GM23338 (cell line): ENCODE results near the gene PPP5C. TPM values are rescaled to one million over a fixed set of nuclear protein-coding genes. Genes with fewer than 3 reads are reported as not detected.

ENCODE experiments used
- ATAC-seq: fragments of 200-7000 bp; cut with Tn5 transposase; 3 replicates; pipeline ENCODE4 v1.9.1; 2020
- DNase-seq: peaks from one replicate; pipeline ENCODE4 v3.0.0-alpha.2; 2015; ENCODE audit warnings: low spot score
- H2AFZ ChIP-seq: fragments of 200-600 bp; sonication (generic); 2 replicates; pipeline ENCODE4 v1.8.0; 2016; ENCODE audit warnings: antibody characterized with exemption, mild to moderate bottlenecking, moderate library complexity
- H3F3A ChIP-seq: fragments of 200-600 bp; sonication (generic); replicated peaks from 2 replicates; pipeline ENCODE4 v1.8.0; 2017; ENCODE audit warnings: antibody characterized with exemption, mixed run types, low read depth
- H3K27ac ChIP-seq: fragments of 200-600 bp; sonication (generic); 2 replicates; pipeline ENCODE4 v1.6.1; 2016; ENCODE audit warnings: low read depth
- H3K27me3 ChIP-seq: fragments of 200-600 bp; sonication (generic); 2 replicates; pipeline ENCODE4 v1.8.0; 2016; ENCODE audit warnings: mild to moderate bottlenecking, mixed run types, moderate library complexity; ENCODE audit not compliant: insufficient read depth
- H3K36me3 ChIP-seq: fragments of 200-600 bp; sonication (generic); 2 replicates; pipeline ENCODE4 v1.8.0; 2016; ENCODE audit warnings: mild to moderate bottlenecking; ENCODE audit not compliant: insufficient read depth
- H3K4me1 ChIP-seq: fragments of 200-600 bp; sonication (generic); 2 replicates; pipeline ENCODE4 v1.8.0; 2016; ENCODE audit warnings: mild to moderate bottlenecking, moderate library complexity; ENCODE audit not compliant: insufficient read depth
- H3K4me2 ChIP-seq: fragments of 200-600 bp; sonication (generic); 2 replicates; pipeline ENCODE4 v1.7.1; 2017; ENCODE audit warnings: mixed run types
- H3K4me3 ChIP-seq: fragments of 200-600 bp; sonication (generic); 2 replicates; pipeline ENCODE4 v1.6.1; 2016; ENCODE audit warnings: mixed run types
- H3K79me2 ChIP-seq: fragments of 200-600 bp; sonication (generic); replicated peaks from 2 replicates; pipeline ENCODE4 v1.8.0; 2017; ENCODE audit warnings: mild to moderate bottlenecking; ENCODE audit not compliant: insufficient read depth
- H3K9me2 ChIP-seq: fragments of 200-600 bp; sonication (generic); 2 replicates; pipeline ENCODE4 v1.8.0; 2017; ENCODE audit not compliant: insufficient read depth
- H4K20me1 ChIP-seq: fragments of 200-600 bp; sonication (generic); replicated peaks from 2 replicates; pipeline ENCODE4 v1.8.0; 2017; ENCODE audit warnings: mild to moderate bottlenecking; ENCODE audit not compliant: insufficient read depth
- H3K27ac Mint-ChIP-seq: 2 replicates; pipeline ENCODE4 v1.8.0; 2020; ENCODE audit warnings: inconsistent platforms, mild to moderate bottlenecking, moderate library complexity, mixed read lengths
- H3K27me3 Mint-ChIP-seq: 3 replicates; pipeline ENCODE4 v1.8.0; 2022; ENCODE audit warnings: low read depth, mild to moderate bottlenecking, moderate library complexity, mixed read lengths, inconsistent platforms; ENCODE audit not compliant: insufficient read depth, poor library complexity
- H3K36me3 Mint-ChIP-seq: 3 replicates; pipeline ENCODE4 v1.8.0; 2021; ENCODE audit warnings: low read depth, mild to moderate bottlenecking, inconsistent platforms, moderate library complexity, mixed read lengths
- H3K4me1 Mint-ChIP-seq: 3 replicates; pipeline ENCODE4 v1.8.0; 2020; ENCODE audit warnings: mild to moderate bottlenecking, inconsistent platforms, mixed read lengths
- H3K4me3 Mint-ChIP-seq: 3 replicates; pipeline ENCODE4 v1.8.0; 2021; ENCODE audit warnings: moderate library complexity, mild to moderate bottlenecking, inconsistent platforms, mixed read lengths
- H3K9me3 Mint-ChIP-seq: 3 replicates; pipeline ENCODE4 v1.8.0; 2020; ENCODE audit warnings: moderate library complexity, mild to moderate bottlenecking, inconsistent platforms, mixed read lengths
- CREB1 ChIP-seq: fragments of 250-450 bp; sonication (Bioruptor Pico); IDR thresholded peaks from 2 replicates; pipeline ENCODE4 v1.5.0; 2020; ENCODE audit warnings: low read depth, mild to moderate bottlenecking, moderate library complexity
- EZH2 ChIP-seq: fragments of 200-600 bp; sonication (generic); IDR thresholded peaks from one replicate; pipeline ENCODE4 v1.8.0; 2017; ENCODE audit warnings: antibody characterized with exemption, mild to moderate bottlenecking, low read depth; ENCODE audit not compliant: unreplicated experiment
- EZH2phosphoT487 ChIP-seq: fragments of 200-600 bp; sonication (generic); IDR thresholded peaks from one replicate; pipeline ENCODE4 v1.8.1; 2018; ENCODE audit warnings: antibody characterized with exemption; ENCODE audit not compliant: unreplicated experiment
- JUNB ChIP-seq: IDR thresholded peaks from one replicate; pipeline ENCODE4 v1.6.1; 2016; ENCODE audit warnings: antibody characterized with exemption; ENCODE audit not compliant: unreplicated experiment
- NANOG ChIP-seq: IDR thresholded peaks from 2 replicates; pipeline ENCODE4 v1.6.1; 2016; ENCODE audit warnings: antibody characterized with exemption, borderline replicate concordance
- POLR2AphosphoS5 ChIP-seq: IDR thresholded peaks from 2 replicates; pipeline ENCODE4 v1.6.1; 2016; ENCODE audit warnings: antibody characterized with exemption, low read depth
- STAT1 ChIP-seq: IDR thresholded peaks from one replicate; pipeline ENCODE4 v1.6.1; 2016; ENCODE audit warnings: antibody characterized with exemption; ENCODE audit not compliant: unreplicated experiment
- ZNF114 ChIP-seq: fragments of 250-450 bp; sonication (Bioruptor Pico); IDR thresholded peaks from 2 replicates; pipeline ENCODE4 v1.5.0; 2020; ENCODE audit warnings: mild to moderate bottlenecking, moderate library complexity
- polyA plus RNA-seq: library from polyadenylated mRNA; unstranded; fragments of >200 nt; fragmentation: Nextera tagmentation; extraction: Ambion mirVana; gene quantifications from 2 replicates; pipeline ENCODE4 v1.2.1, GENCODE V29; 2016
- total RNA-seq: library from RNA; depleted of rRNA; stranded (reverse); fragments of >200 nt; shearing (Covaris generic); gene quantifications from 2 replicates; pipeline ENCODE4 v1.2.3, GENCODE V29; 2014
- TF ChIP-seq, protein P1 (sequence below), 2 experiments: fragments of 200-600 bp in 1 of 2; sonication (generic) in 1 of 2; conservative IDR thresholded peaks; 2 replicates each; pipeline versions ENCODE4 v1.5.1 to v1.6.1; 2016 to 2017; ENCODE audit warnings: antibody characterized with exemption in 2 of 2, low read depth in 2 of 2, mild to moderate bottlenecking in 2 of 2, moderate library complexity in 1 of 2
- TF ChIP-seq, protein P2 (sequence below): IDR thresholded peaks from 2 replicates; pipeline ENCODE4 v1.6.1; 2016; ENCODE audit warnings: antibody characterized with exemption
- TF ChIP-seq, protein P3 (sequence below): IDR thresholded peaks from one replicate; pipeline ENCODE4 v1.6.1; 2018; ENCODE audit warnings: antibody characterized with exemption; ENCODE audit not compliant: unreplicated experiment
- TF ChIP-seq, protein P4 (sequence below): fragments of 250-450 bp; sonication (Bioruptor Pico); IDR thresholded peaks from 2 replicates; pipeline ENCODE4 v1.5.0; 2020; ENCODE audit warnings: mild to moderate bottlenecking, moderate library complexity

The PPP5C gene
- total and polyA plus RNA-seq, 2 experiments from 2014 or later = 51.6 to 123 TPM

DNA sequence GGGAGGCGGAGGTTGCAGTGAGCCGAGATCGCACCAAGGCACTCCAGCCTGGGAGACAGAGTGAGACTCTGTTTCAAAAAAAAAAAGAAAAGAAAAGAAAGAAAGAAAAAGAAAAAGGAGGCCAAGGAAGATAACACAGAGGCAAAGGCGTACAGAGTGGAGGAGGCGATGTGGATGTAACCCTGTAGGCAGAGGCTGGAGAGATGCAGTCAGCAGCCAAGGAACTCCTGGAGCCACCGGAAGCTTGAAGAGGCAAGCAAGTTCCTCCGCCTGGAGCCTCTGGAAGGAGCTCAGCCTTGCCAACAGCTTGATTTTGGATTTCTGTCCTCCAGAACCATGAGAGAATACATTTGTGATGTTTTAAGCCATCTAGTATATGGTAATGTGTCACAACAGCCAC lies 73.2 kb downstream of the PPP5C start:
- H3F3A ChIP-seq = peaks cover 17% of the 10 kb centered on the region
- no peaks in the 10 kb centered on the region for H4K20me1 ChIP-seq
- H3K79me2 ChIP-seq = no peaks in the 10 kb centered on the region
- ATAC-seq (no peak), DNase-seq (no peak)
- no peaks in the 10 kb centered on the region for H3K9me2 ChIP-seq
- no peaks in the 10 kb centered on the region for H3K36me3 ChIP-seq
- H2AFZ ChIP-seq = peak overlapping the region; percentile 10; the same call in 1 of the 2 replicates
- no peak overlapping the region for H3K27ac Mint-ChIP-seq
- H3K4me2 ChIP-seq = no peak overlapping the region
- H3K4me1 ChIP-seq = peaks cover 16% of the 10 kb centered on the region
- H3K27ac ChIP-seq = no peak overlapping the region
- TF ChIP-seq JUNB = no peak
- TF ChIP-seq, protein P1, sequence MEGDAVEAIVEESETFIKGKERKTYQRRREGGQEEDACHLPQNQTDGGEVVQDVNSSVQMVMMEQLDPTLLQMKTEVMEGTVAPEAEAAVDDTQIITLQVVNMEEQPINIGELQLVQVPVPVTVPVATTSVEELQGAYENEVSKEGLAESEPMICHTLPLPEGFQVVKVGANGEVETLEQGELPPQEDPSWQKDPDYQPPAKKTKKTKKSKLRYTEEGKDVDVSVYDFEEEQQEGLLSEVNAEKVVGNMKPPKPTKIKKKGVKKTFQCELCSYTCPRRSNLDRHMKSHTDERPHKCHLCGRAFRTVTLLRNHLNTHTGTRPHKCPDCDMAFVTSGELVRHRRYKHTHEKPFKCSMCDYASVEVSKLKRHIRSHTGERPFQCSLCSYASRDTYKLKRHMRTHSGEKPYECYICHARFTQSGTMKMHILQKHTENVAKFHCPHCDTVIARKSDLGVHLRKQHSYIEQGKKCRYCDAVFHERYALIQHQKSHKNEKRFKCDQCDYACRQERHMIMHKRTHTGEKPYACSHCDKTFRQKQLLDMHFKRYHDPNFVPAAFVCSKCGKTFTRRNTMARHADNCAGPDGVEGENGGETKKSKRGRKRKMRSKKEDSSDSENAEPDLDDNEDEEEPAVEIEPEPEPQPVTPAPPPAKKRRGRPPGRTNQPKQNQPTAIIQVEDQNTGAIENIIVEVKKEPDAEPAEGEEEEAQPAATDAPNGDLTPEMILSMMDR (conservative IDR thresholded peaks at IDR 0.05; ENCODE audit: low read depth in 2 of 2) = no peak
- TF ChIP-seq, protein P2, sequence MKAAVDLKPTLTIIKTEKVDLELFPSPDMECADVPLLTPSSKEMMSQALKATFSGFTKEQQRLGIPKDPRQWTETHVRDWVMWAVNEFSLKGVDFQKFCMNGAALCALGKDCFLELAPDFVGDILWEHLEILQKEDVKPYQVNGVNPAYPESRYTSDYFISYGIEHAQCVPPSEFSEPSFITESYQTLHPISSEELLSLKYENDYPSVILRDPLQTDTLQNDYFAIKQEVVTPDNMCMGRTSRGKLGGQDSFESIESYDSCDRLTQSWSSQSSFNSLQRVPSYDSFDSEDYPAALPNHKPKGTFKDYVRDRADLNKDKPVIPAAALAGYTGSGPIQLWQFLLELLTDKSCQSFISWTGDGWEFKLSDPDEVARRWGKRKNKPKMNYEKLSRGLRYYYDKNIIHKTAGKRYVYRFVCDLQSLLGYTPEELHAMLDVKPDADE = no peak
- TF ChIP-seq ZNF114 (CRISPR knock-in tag) = no peak
- TF ChIP-seq NANOG = no peak
- TF ChIP-seq POLR2AphosphoS5 = no peak
- TF ChIP-seq, protein P3, sequence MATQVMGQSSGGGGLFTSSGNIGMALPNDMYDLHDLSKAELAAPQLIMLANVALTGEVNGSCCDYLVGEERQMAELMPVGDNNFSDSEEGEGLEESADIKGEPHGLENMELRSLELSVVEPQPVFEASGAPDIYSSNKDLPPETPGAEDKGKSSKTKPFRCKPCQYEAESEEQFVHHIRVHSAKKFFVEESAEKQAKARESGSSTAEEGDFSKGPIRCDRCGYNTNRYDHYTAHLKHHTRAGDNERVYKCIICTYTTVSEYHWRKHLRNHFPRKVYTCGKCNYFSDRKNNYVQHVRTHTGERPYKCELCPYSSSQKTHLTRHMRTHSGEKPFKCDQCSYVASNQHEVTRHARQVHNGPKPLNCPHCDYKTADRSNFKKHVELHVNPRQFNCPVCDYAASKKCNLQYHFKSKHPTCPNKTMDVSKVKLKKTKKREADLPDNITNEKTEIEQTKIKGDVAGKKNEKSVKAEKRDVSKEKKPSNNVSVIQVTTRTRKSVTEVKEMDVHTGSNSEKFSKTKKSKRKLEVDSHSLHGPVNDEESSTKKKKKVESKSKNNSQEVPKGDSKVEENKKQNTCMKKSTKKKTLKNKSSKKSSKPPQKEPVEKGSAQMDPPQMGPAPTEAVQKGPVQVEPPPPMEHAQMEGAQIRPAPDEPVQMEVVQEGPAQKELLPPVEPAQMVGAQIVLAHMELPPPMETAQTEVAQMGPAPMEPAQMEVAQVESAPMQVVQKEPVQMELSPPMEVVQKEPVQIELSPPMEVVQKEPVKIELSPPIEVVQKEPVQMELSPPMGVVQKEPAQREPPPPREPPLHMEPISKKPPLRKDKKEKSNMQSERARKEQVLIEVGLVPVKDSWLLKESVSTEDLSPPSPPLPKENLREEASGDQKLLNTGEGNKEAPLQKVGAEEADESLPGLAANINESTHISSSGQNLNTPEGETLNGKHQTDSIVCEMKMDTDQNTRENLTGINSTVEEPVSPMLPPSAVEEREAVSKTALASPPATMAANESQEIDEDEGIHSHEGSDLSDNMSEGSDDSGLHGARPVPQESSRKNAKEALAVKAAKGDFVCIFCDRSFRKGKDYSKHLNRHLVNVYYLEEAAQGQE = no peak
- TF ChIP-seq CREB1 (CRISPR knock-in tag) = no peak
- TF ChIP-seq, protein P4, sequence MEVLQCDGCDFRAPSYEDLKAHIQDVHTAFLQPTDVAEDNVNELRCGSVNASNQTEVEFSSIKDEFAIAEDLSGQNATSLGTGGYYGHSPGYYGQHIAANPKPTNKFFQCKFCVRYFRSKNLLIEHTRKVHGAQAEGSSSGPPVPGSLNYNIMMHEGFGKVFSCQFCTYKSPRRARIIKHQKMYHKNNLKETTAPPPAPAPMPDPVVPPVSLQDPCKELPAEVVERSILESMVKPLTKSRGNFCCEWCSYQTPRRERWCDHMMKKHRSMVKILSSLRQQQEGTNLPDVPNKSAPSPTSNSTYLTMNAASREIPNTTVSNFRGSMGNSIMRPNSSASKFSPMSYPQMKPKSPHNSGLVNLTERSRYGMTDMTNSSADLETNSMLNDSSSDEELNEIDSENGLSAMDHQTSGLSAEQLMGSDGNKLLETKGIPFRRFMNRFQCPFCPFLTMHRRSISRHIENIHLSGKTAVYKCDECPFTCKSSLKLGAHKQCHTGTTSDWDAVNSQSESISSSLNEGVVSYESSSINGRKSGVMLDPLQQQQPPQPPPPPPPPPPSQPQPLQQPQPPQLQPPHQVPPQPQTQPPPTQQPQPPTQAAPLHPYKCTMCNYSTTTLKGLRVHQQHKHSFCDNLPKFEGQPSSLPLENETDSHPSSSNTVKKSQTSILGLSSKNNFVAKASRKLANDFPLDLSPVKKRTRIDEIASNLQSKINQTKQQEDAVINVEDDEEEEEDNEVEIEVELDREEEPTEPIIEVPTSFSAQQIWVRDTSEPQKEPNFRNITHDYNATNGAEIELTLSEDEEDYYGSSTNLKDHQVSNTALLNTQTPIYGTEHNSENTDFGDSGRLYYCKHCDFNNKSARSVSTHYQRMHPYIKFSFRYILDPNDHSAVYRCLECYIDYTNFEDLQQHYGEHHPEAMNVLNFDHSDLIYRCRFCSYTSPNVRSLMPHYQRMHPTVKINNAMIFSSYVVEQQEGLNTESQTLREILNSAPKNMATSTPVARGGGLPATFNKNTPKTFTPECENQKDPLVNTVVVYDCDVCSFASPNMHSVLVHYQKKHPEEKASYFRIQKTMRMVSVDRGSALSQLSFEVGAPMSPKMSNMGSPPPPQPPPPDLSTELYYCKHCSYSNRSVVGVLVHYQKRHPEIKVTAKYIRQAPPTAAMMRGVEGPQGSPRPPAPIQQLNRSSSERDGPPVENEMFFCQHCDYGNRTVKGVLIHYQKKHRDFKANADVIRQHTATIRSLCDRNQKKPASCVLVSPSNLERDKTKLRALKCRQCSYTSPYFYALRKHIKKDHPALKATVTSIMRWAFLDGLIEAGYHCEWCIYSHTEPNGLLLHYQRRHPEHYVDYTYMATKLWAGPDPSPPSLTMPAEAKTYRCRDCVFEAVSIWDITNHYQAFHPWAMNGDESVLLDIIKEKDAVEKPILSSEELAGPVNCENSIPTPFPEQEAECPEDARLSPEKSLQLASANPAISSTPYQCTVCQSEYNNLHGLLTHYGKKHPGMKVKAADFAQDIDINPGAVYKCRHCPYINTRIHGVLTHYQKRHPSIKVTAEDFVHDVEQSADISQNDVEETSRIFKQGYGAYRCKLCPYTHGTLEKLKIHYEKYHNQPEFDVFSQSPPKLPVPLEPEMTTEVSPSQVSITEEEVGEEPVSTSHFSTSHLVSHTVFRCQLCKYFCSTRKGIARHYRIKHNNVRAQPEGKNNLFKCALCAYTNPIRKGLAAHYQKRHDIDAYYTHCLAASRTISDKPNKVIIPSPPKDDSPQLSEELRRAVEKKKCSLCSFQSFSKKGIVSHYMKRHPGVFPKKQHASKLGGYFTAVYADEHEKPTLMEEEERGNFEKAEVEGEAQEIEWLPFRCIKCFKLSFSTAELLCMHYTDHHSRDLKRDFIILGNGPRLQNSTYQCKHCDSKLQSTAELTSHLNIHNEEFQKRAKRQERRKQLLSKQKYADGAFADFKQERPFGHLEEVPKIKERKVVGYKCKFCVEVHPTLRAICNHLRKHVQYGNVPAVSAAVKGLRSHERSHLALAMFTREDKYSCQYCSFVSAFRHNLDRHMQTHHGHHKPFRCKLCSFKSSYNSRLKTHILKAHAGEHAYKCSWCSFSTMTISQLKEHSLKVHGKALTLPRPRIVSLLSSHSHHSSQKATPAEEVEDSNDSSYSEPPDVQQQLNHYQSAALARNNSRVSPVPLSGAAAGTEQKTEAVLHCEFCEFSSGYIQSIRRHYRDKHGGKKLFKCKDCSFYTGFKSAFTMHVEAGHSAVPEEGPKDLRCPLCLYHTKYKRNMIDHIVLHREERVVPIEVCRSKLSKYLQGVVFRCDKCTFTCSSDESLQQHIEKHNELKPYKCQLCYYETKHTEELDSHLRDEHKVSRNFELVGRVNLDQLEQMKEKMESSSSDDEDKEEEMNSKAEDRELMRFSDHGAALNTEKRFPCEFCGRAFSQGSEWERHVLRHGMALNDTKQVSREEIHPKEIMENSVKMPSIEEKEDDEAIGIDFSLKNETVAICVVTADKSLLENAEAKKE (CRISPR knock-in tag) = no peak
- TF ChIP-seq EZH2phosphoT487 = no peak
- TF ChIP-seq EZH2 = no peak
- TF ChIP-seq STAT1 = no peak
- H3K4me3 Mint-ChIP-seq = no peak overlapping the region
- H3K36me3 Mint-ChIP-seq = 0 out of 3 replicates have a peak, but pooled peaks cover 3% of the 10 kb centered on the region
- H3K27me3 ChIP-seq = peaks cover 4% of the 10 kb centered on the region; the same call in 1 of the 2 replicates
- no peaks in the 10 kb centered on the region for H3K9me3 Mint-ChIP-seq
- no peak overlapping the region for H3K4me3 ChIP-seq
- H3K27me3 Mint-ChIP-seq = peaks cover 19% of the 10 kb centered on the region
- H3K4me1 Mint-ChIP-seq = peaks cover 15% of the 10 kb centered on the region
